Osteocyte (in vitro differentiated cells): ENCODE measurements around the gene P2RY4. TPM values are rescaled to one million over a fixed set of nuclear protein-coding genes. Genes with fewer than 3 reads are reported as not detected.

Experiments used
- DNase-seq: peaks from one replicate; pipeline ENCODE4 v3.0.0; 2021; ENCODE audit warnings: mixed read lengths; ENCODE audit not compliant: unreplicated experiment; ENCODE audit errors: extremely low spot score
- H3K27ac Mint-ChIP-seq: one replicate; pipeline ENCODE4 v1.8.0; 2021; ENCODE audit warnings: mild to moderate bottlenecking, mixed read lengths; ENCODE audit not compliant: unreplicated experiment
- H3K27me3 Mint-ChIP-seq: one replicate; pipeline ENCODE4 v1.8.0; 2021; ENCODE audit warnings: mixed read lengths; ENCODE audit not compliant: unreplicated experiment
- H3K36me3 Mint-ChIP-seq: one replicate; pipeline ENCODE4 v1.8.0; 2021; ENCODE audit warnings: mixed read lengths; ENCODE audit not compliant: unreplicated experiment
- H3K4me1 Mint-ChIP-seq: one replicate; pipeline ENCODE4 v1.8.0; 2021; ENCODE audit warnings: mixed read lengths; ENCODE audit not compliant: unreplicated experiment
- H3K4me3 Mint-ChIP-seq: one replicate; pipeline ENCODE4 v1.8.0; 2021; ENCODE audit warnings: mild to moderate bottlenecking, moderate library complexity, mixed read lengths; ENCODE audit not compliant: unreplicated experiment
- H3K9me3 Mint-ChIP-seq: one replicate; pipeline ENCODE4 v1.8.0; 2021; ENCODE audit warnings: mixed read lengths; ENCODE audit not compliant: unreplicated experiment
- CTCF ChIP-seq: fragments of 200-600 bp; sonication (generic); IDR thresholded peaks from 2 replicates; pipeline ENCODE4 v1.5.0; 2021; ENCODE audit warnings: antibody characterized with exemption, mild to moderate bottlenecking, moderate library complexity
- total RNA-seq: library from RNA; stranded (reverse); gene quantifications from 2 replicates; pipeline ENCODE4 v1.2.1, GENCODE V29; 2021

P2RY4 gene
- total RNA-seq, 1 donor from 2014 or later: 0.27 TPM

DNA sequence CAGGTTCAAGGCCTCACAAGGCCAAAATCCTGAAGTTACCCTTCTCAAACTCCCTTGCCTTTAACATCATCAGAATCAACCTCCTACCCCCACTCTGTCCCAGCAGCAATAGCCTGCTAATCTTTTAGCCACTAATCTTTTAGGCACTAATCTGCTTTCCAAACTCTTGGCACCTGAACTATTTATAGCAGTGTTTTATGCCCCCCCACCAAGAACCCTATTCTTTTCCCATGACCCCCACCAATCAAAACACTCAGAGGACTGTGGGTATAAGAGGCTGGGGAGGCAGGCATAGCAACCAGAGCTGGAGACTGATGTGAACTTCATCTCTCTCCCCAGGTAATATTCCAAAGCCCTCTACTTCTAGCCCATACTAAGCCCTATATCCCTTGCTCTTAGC lies 8.0 kb upstream of the P2RY4 start, which contains the start of gene ARR3:
TSS of gene ARR3 (plus strand) at position 301 of the 400 bp plus-strand sequence. CDS start 1,052 bp downstream, outside the sequence.
- Mint-ChIP-seq H3K4me1 (no peaks in the 10 kb centered on the region), H3K27ac (no peak within 1 kb of the TSS), H3K27me3 (peaks cover 4% of the 10 kb centered on the region), H3K36me3 (no peaks in the 10 kb centered on the region), H3K9me3 (peaks cover 11% of the 10 kb centered on the region), H3K4me3 (no peak within 1 kb of the TSS)
- TF ChIP-seq CTCF: no peak
- DNase-seq: no peak

GRCh38 chrX:70264784-70265183 lies 4.8 kb upstream of the P2RY4 start:
- Mint-ChIP-seq H3K4me1 (no peaks in the 10 kb centered on the region), H3K4me3 (no peak overlapping the region), H3K9me3 (peaks cover 11% of the 10 kb centered on the region), H3K27ac (no peak overlapping the region), H3K27me3 (no peaks in the 10 kb centered on the region), H3K36me3 (no peaks in the 10 kb centered on the region)
- no peak for DNase-seq
- no peak for TF ChIP-seq CTCF

DNA sequence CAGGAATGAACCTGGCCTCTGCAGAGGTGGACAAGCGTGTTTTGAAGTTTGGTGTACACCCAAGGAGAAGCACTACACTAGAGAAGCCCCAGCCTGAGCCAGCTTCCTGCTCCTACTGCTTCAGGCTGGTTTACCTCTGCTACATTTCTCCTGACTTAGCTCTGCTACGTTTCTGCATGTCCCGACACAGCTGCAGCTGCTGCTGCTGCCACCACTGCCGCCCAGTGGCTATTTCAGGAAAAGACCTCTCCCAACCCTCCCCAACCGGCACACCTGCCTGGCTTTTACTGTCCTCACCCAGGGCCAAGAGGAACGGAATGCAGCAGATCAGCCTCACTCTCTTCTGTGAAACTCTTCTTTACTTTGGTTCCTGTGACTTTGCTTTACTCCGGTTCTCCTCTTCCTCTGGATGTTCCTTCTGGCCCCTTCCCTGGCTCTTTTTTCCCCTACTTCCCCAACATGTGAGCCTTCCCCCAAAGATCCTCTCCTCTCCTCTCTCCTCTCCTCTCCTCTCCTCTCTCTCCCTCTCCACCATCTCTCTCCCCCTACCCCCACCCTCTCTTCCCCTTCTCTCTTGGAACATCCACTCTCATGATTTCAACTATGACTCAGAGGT lies 3.1 kb upstream of the P2RY4 start:
- Mint-ChIP-seq H3K36me3 (no peaks in the 10 kb centered on the region), H3K27me3 (no peaks in the 10 kb centered on the region), H3K4me1 (no peaks in the 10 kb centered on the region), H3K9me3 (peaks cover 11% of the 10 kb centered on the region), H3K27ac (no peak overlapping the region), H3K4me3 (no peak overlapping the region)
- DNase-seq: no peak
- TF ChIP-seq CTCF: peak; percentile 50

DNA sequence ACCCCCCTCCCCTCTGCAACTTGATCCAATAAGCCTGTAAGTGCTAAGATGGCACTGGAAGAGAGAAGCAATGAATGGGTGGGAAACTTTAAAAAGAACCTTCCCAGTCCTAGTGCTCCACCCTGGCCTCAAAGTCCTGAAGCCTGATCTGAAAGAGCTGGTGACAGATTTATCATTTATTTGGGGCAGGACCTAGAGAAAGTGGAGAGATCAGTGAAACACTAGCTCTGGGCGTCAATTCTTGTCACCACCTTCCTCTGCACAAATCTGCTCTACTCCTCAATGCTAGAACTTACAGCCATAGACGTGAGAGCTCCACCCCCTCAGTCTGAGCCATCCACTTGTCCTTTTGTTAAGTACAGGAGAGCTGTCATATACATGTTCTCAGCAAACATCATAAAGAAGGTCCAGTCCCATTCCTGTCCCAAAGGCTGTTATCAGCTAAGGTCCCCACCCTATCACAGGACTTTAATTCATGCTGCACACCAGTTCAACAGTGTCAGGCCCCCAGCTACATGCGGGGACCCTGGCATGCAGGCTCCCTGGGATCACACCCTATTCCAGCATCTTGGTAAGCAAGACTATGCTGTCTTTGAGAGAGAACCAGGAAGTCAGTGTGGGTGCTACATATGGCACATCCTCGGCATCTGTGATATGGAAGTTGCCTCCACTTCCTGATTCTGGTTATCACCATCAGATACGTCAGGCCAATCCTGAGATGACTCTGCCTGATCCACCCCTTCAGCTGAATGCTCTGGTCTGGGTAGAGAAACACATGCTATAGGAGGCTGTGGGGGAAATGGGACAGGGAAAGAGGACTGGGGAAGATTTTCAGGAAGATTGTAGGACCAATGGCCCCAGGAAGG lies 2.3 kb downstream of the P2RY4 start:
- H3K4me3 Mint-ChIP-seq: no peak overlapping the region
- peaks cover 13% of the 10 kb centered on the region for H3K9me3 Mint-ChIP-seq

More for the DNA sequence above, 2.3 kb downstream of the P2RY4 start:
- H3K36me3 Mint-ChIP-seq: no peaks in the 10 kb centered on the region
- no peak for TF ChIP-seq CTCF
- H3K27me3 Mint-ChIP-seq: no peaks in the 10 kb centered on the region
- H3K4me1 Mint-ChIP-seq: no peaks in the 10 kb centered on the region
- no peak for DNase-seq
- H3K27ac Mint-ChIP-seq: no peak overlapping the region
